Ishikawa (cell line): ENCODE results near the gene RAI14.

ENCODE experiments used
- CREB1 ChIP-seq: IDR thresholded peaks from 2 replicates; pipeline ENCODE4 v1.6.1; 2012; ENCODE audit warnings: low read depth
- EGR1 ChIP-seq: IDR thresholded peaks from 2 replicates; pipeline ENCODE4 v1.6.1; 2012
- EP300 ChIP-seq: IDR thresholded peaks from 2 replicates; pipeline ENCODE4 v1.6.1; 2012; ENCODE audit warnings: borderline replicate concordance
- NFIC ChIP-seq: IDR thresholded peaks from 2 replicates; pipeline ENCODE4 v1.6.1; 2012
- TAF1 ChIP-seq: IDR thresholded peaks from 2 replicates; pipeline ENCODE4 v1.6.1; 2012; ENCODE audit warnings: low read depth, mild to moderate bottlenecking
- TCF12 ChIP-seq: IDR thresholded peaks from 2 replicates; pipeline ENCODE4 v1.6.1; 2012; ENCODE audit warnings: low read depth
- ZBTB7A ChIP-seq: IDR thresholded peaks from 2 replicates; pipeline ENCODE4 v1.6.1; 2012; ENCODE audit warnings: low read depth
- TF ChIP-seq, protein P1 (sequence below): IDR thresholded peaks from 2 replicates; pipeline ENCODE4 v1.6.1; 2012; ENCODE audit warnings: low read depth, mild to moderate bottlenecking

DNA sequence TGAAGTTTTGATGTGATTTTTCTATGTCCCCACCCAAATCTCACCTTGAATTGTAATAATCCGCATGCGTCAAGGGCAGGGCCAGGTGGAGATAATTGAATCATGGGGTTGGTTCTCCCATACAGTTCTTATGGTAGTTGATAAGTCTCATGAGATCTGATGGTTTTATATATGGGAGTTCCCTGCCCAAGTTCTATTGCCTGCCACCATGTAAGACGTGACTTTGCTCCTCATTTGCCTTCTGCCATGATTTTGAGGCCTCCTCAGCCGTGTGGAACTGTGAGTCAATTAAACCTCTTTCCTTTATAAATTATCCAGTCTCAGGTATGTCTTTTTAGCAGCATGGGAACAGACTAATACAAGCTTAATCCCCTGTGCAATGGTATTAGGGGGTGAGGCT lies 25.5 kb upstream of the RAI14 start:
- TF ChIP-seq EP300, result no peak
- TF ChIP-seq EGR1, result no peak
- TF ChIP-seq ZBTB7A, result no peak
- TF ChIP-seq, protein P1, sequence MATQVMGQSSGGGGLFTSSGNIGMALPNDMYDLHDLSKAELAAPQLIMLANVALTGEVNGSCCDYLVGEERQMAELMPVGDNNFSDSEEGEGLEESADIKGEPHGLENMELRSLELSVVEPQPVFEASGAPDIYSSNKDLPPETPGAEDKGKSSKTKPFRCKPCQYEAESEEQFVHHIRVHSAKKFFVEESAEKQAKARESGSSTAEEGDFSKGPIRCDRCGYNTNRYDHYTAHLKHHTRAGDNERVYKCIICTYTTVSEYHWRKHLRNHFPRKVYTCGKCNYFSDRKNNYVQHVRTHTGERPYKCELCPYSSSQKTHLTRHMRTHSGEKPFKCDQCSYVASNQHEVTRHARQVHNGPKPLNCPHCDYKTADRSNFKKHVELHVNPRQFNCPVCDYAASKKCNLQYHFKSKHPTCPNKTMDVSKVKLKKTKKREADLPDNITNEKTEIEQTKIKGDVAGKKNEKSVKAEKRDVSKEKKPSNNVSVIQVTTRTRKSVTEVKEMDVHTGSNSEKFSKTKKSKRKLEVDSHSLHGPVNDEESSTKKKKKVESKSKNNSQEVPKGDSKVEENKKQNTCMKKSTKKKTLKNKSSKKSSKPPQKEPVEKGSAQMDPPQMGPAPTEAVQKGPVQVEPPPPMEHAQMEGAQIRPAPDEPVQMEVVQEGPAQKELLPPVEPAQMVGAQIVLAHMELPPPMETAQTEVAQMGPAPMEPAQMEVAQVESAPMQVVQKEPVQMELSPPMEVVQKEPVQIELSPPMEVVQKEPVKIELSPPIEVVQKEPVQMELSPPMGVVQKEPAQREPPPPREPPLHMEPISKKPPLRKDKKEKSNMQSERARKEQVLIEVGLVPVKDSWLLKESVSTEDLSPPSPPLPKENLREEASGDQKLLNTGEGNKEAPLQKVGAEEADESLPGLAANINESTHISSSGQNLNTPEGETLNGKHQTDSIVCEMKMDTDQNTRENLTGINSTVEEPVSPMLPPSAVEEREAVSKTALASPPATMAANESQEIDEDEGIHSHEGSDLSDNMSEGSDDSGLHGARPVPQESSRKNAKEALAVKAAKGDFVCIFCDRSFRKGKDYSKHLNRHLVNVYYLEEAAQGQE, result no peak
- TF ChIP-seq CREB1, result no peak
- no peak for TF ChIP-seq TCF12
- TF ChIP-seq NFIC, result no peak
- no peak for TF ChIP-seq TAF1
